ENCODE results near the gene RBMS3. TPM values are rescaled to one million over a fixed set of nuclear protein-coding genes. Genes with fewer than 3 reads are reported as not detected.

Gene RBMS3
- total and polyA plus RNA-seq, 4 donors = 4.8 to 117 (median 29.4) TPM

DNA sequence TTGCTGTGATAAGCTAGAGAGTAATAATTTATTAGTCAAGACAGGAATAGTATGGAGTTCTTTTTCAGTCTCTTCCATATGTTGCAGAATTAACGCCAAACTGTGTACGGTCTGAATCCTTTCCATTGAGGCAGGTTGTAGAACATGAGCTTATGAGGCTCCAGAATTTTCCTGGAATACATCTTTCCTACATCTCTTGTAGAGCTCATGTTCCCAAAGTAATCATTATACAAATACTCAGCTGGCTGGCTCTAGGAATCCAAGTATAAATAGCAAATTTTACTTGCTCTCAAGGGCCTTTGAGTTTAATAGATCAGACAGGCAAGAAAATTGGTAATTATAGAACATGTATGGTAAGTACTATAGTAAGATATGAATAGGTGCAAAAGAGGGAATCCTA is 419.4 kb downstream of the RBMS3 start:
- Histone ChIP-seq H3K4me3 (no peak overlapping the region), H3K9me3 (ENCODE audit: control insufficient read depth in 4 of 4, insufficient read depth in 3 of 4, low read length in 3 of 4) (peaks cover 0 to 2% (median 1%) of the 10 kb centered on the region in 4 donors), H3K36me3 (ENCODE audit: control insufficient read depth in 4 of 4, insufficient read depth in 4 of 4, low read length in 4 of 4) (peaks cover 0 to 12% (median 7%) of the 10 kb centered on the region in 4 donors), H3K9ac (ENCODE audit: insufficient read depth in 1 of 2, low read length in 2 of 2) (no peak overlapping the region), H3K4me1 (ENCODE audit: control insufficient read depth in 5 of 5, insufficient read depth in 5 of 5, low read length in 5 of 5) (peaks cover 1 to 14% (median 11%) of the 10 kb centered on the region in 5 donors), H3K27ac (ENCODE audit: low read depth in 1 of 2, low read length in 1 of 2) (no peak overlapping the region), H3K27me3 (ENCODE audit: control insufficient read depth in 3 of 3, insufficient read depth in 3 of 3, low read length in 2 of 3) (no peaks in the 10 kb centered on the region)
- DNase-seq (no peak), ATAC-seq (ENCODE audit: insufficient read depth, low FRiP score) (no peak)
- TF ChIP-seq, protein P1, sequence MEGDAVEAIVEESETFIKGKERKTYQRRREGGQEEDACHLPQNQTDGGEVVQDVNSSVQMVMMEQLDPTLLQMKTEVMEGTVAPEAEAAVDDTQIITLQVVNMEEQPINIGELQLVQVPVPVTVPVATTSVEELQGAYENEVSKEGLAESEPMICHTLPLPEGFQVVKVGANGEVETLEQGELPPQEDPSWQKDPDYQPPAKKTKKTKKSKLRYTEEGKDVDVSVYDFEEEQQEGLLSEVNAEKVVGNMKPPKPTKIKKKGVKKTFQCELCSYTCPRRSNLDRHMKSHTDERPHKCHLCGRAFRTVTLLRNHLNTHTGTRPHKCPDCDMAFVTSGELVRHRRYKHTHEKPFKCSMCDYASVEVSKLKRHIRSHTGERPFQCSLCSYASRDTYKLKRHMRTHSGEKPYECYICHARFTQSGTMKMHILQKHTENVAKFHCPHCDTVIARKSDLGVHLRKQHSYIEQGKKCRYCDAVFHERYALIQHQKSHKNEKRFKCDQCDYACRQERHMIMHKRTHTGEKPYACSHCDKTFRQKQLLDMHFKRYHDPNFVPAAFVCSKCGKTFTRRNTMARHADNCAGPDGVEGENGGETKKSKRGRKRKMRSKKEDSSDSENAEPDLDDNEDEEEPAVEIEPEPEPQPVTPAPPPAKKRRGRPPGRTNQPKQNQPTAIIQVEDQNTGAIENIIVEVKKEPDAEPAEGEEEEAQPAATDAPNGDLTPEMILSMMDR (IDR thresholded peaks at IDR 0.05; ENCODE audit: control extremely low read depth, extremely low read depth) = no peak
- WGBS, 2 donors = 88 to 91% methylated on average over 2 of the region's 2 CpGs

DNA sequence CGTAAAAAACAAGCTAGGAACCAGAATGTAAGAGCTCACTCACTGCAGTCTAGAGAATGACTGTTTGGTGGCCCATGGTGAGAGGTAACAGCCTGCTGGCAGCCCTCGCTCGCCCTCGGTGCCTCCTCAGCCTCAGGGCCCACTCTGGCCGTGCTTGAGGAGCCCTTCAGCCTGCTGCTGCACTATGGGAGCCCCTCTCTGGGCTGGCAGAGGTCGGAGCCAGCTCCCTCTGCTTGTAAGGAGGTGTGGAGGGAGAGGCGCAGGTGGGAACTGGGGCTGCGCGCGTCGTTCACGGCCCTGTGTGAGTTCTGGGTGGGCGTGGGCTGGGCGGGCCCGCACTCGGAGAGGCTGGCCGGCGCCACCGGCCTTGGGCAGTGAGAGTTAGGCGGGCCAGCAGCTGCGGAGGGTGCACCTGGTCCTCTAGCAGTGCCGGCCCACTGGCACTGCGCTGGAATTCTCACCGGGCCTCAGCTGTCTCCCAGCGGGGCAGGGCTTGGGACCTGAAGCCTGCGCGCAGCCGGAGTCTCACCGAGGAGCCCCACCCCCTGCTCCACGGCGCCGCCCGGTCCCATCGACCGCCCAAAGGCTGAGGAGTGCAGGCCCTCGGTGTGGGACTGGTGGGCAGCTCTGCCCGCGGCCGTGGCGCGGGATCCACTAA is 420.6 kb downstream of the RBMS3 start:
- no peak for DNase-seq
- Histone ChIP-seq H3K9ac (ENCODE audit: insufficient read depth in 1 of 2, low read length in 2 of 2) (no peak overlapping the region), H3K4me3 (no peak overlapping the region), H3K9me3 (ENCODE audit: control insufficient read depth in 4 of 4, insufficient read depth in 3 of 4, low read length in 3 of 4) (peaks cover 0 to 2% (median 1%) of the 10 kb centered on the region in 4 donors), H3K27ac (ENCODE audit: low read depth in 1 of 2, low read length in 1 of 2) (no peak overlapping the region), H3K27me3 (ENCODE audit: control insufficient read depth in 3 of 3, insufficient read depth in 3 of 3, low read length in 2 of 3) (no peaks in the 10 kb centered on the region), H3K4me1 (ENCODE audit: control insufficient read depth in 5 of 5, insufficient read depth in 5 of 5, low read length in 5 of 5) (peaks cover 0 to 7% (median 2%) of the 10 kb centered on the region in 5 donors), H3K36me3 (ENCODE audit: control insufficient read depth in 4 of 4, insufficient read depth in 4 of 4, low read length in 4 of 4) (peaks cover 0 to 12% (median 7%) of the 10 kb centered on the region in 4 donors)
- no peak for ATAC-seq (ENCODE audit: insufficient read depth, low FRiP score)
- 93 to 97% methylated on average over 41 of the region's 41 CpGs for WGBS, 2 donors
- TF ChIP-seq, protein P1 (IDR thresholded peaks at IDR 0.05; ENCODE audit: control extremely low read depth, extremely low read depth) = no peak

DNA sequence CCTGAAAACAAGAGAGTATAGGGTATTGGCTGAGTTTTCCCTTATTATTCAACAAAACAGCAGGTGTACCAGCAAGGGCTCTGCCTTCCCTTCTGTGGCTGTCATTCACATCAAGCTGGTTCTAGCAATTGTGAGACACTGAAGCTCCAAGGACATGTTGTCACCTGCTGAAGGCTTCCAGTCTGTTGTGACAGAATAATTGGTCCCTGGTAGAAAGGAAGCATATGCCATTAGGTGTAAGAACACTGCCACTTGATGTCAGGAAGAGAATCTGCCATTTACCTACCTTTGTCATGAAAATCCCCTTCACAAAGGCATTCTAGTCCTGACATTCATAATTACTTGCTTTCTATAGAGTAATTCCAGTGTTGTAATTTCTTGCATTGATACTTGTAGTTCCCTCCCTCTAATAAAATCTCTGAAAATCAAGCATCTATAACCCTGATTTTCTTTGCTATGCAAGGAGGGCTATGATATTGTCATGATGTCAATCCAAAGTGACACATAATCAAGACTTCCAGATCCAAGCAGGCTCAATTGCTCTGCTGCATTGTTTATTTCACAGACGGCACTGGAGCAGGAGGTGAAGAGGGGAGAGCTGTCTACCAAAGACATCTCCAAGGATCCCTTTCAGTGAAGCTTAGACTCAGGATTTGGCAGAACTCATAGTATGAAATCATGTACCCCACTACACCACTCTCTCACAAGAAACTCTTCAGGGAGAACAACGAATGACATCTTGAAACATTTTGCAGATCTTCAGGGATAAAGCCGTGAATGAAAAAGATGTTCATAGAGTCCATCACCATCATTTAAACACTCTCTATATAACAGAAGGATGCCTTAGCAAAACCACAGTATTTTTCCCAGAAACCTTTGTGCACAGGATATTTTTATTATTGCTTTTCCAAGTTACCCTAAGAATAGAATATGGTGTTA is 425.3 kb downstream of the RBMS3 start:
- Histone ChIP-seq H3K36me3 (ENCODE audit: control insufficient read depth in 4 of 4, insufficient read depth in 4 of 4, low read length in 4 of 4) (peaks cover 0 to 12% (median 6%) of the 10 kb centered on the region in 4 donors), H3K4me3 (no peak overlapping the region), H3K9ac (ENCODE audit: insufficient read depth in 1 of 2, low read length in 2 of 2) (no peak overlapping the region), H3K4me1 (ENCODE audit: control insufficient read depth in 5 of 5, insufficient read depth in 5 of 5, low read length in 5 of 5) (peaks cover 0 to 2% (median 2%) of the 10 kb centered on the region in 5 donors), H3K9me3 (ENCODE audit: control insufficient read depth in 4 of 4, insufficient read depth in 3 of 4, low read length in 3 of 4) (peaks cover 0 to 2% (median 0%) of the 10 kb centered on the region in 4 donors), H3K27me3 (ENCODE audit: control insufficient read depth in 3 of 3, insufficient read depth in 3 of 3, low read length in 2 of 3) (no peaks in the 10 kb centered on the region), H3K27ac (ENCODE audit: low read depth in 1 of 2, low read length in 1 of 2) (no peak overlapping the region)
- 76 to 87% methylated on average over 3 of the region's 3 CpGs for WGBS, 2 donors
- no peak for DNase-seq
- TF ChIP-seq, protein P1 (IDR thresholded peaks at IDR 0.05; ENCODE audit: control extremely low read depth, extremely low read depth) = no peak
- no peak for ATAC-seq (ENCODE audit: insufficient read depth, low FRiP score)

All from lung (tissue), 12 donors.